ENCODE data around the gene LHFPL3.

The LHFPL3 gene

GRCh38 chr7:104843198-104843597 lies 514.8 kb downstream of the LHFPL3 start:
- DNase-seq (ENCODE audit: low read depth in 2 of 2): no peak

GRCh38 chr7:104845557-104845956 lies 517.2 kb downstream of the LHFPL3 start:
- no peak for DNase-seq (ENCODE audit: low read depth in 2 of 2)

GRCh38 chr7:104846731-104847130 lies 518.3 kb downstream of the LHFPL3 start:
- DNase-seq (ENCODE audit: low read depth in 2 of 2): no peak

DNA sequence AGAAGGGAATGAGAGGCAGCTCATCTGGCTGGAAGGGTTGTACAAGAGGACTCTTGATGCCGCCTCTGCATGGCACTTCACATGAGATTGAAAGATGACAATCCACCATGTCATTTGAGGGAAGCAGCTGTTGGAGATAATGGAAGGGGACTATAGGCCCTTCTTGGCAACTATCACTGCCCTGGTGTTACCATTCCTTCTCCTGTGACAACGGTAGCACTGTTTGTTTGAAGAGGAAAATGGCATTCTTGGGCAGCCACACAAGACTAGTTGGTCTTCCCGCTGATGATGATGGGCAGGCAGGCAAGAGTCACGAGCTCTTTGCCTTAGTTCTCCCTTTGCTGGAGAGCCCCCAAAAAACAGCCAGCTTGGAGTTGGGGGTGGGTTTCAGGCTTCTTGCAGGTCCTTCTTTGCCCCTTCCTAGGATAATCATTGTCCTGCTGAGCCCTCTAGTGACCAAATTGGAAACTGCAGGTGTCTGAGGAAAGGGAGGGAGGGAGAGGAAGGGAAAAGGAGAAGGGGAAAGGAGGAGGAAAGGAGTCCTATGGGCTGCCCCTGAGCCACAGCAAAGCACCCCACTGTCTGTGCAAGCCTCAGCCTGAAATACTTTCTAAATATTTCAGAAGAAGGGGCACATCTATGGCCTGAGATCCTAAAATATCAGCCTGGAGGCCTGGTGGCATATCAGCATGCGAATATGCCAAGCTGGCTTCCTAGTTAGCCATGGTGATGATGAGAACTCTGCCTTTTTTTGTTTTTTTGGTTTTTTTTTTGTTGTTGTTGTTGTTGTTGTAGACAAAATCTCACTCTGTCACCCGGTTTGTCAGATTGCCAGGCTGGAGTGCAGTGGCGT lies 520.0 kb downstream of the LHFPL3 start:
- DNase-seq (ENCODE audit: low read depth in 2 of 2): peak; percentile 32 to 42

DNA sequence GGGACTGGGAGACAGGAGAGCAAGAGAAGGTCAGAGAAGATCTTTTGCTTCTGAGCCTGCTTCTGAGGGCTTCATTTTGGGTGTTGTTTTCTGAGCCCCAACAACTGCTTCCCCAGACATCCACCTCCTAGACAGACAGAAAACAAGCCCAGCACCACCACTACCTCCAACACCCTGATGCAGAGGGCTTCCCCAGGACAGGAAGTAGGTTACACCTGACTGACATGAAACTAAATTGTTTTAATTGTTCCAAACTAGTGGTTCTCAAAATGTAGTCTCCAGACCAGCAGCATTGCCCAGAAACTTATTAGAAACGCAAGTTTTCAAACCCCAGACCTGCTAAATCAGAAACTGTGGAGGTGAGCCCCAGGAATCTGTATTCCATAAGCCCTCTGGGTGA lies 522.0 kb downstream of the LHFPL3 start:
- DNase-seq (ENCODE audit: low read depth in 2 of 2): no peak

- DNase-seq (ENCODE audit: low read depth in 2 of 2): no peak
Observed at GRCh38 chr7:104851268-104851667, 522.9 kb downstream of the LHFPL3 start.

GRCh38 chr7:104852386-104852785 lies 524.0 kb downstream of the LHFPL3 start:
- no peak for DNase-seq (ENCODE audit: low read depth in 2 of 2)

DNA sequence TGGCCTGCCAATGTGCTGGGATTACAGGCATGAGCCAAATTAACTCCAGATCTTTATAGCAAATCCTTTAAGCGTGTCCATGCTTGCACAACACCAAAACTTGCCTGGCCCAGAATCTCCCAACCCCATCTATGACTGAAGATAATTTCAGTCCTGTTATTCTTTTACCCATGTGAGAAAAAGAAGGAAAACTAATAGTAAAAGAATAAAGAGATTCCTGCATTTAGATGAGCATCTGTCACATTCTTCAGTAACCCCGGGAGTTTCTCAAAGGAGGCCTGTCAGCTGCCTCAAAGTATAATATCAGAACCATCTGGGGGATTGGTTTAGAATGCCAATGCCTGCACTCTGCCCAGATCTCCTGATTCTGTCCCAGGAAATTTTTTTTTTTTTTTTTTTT lies 527.5 kb downstream of the LHFPL3 start:
- no peak for DNase-seq (ENCODE audit: low read depth in 2 of 2)

DNA sequence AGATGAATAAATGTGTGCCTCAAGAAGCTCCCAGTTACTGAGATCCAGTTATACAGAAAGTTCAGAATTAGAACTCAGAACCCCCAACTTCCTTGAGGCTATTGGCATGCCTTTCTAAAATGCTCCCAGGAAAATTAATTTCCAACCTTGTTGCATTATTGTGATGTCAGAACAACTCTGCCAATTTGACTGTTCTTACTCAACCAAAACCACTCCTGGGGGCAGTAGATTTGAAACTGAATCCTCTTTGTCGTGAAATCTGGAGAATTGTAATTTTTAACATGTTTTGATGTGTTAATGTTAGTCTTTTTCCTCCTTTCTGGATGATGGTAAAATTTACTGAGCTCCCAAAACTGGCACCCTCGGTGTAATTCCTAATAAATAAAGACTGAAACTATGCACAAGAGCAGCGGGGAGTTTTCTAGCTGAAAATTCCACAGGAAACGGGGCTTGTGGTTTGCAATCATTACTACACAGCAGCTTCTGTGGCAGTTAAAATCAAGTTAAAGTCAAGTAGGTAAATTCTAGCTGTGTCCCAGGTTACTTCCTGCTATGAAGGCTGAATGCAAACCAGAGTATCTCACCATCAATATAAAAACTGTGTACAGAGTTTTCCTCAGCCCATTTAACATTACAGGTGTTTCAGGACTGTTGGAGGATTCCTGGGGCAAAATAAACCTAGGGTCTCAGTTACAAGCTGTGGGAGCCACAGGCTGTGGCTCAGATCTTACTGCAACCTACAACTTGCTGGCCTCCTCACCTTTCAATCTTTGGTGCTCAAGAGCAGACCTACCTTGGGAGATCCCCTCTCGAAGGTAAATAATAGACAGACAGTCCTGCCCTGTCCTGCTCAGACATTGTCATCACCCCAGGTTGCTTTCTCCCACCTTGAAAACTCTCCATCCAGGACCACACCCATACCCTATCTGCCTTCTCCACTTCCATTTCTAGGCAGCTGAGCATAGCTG lies 529.3 kb downstream of the LHFPL3 start:
- no peak for DNase-seq (ENCODE audit: low read depth in 2 of 2)

- no peak for DNase-seq (ENCODE audit: low read depth in 2 of 2)
Observed at GRCh38 chr7:104859754-104860426, 531.5 kb downstream of the LHFPL3 start.

GRCh38 chr7:104861729-104862390 lies 533.5 kb downstream of the LHFPL3 start:
- no peak for DNase-seq (ENCODE audit: low read depth in 2 of 2)

- no peak for DNase-seq (ENCODE audit: low read depth in 2 of 2)
Observed at GRCh38 chr7:104862719-104863118, 534.3 kb downstream of the LHFPL3 start.

- DNase-seq (ENCODE audit: low read depth in 2 of 2): no peak
Observed at GRCh38 chr7:104873401-104873800, 545.0 kb downstream of the LHFPL3 start.

GRCh38 chr7:104878577-104878976 lies 550.2 kb downstream of the LHFPL3 start:
- no peak for DNase-seq (ENCODE audit: low read depth in 2 of 2)

DNA sequence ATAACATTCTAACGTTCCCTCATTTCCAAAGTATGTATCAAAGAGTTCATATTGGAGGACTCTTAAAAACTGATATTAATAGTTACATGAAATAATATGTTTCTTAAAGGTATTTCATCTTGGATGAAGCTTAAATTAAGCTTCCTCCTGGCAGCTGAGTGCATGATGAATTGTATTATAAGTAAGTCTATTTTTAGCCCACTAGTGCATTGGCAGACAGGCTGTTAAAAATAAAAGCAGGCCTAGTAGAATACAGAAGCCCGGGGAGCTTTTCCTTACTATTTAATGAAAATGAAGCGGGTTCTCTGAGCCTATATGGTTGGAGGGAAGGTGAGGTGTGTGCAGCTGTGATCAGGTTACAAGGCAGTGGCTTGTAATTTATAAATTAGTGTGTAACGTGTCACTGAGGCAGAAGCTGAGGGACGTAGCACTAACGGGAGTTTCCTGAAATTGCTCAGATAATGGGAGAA lies 554.9 kb downstream of the LHFPL3 start:
- DNase-seq (ENCODE audit: low read depth in 2 of 2): no peak

GRCh38 chr7:104883718-104884452 lies 555.5 kb downstream of the LHFPL3 start:
- peak; percentile 75 for DNase-seq (ENCODE audit: low read depth in 2 of 2)

- DNase-seq (ENCODE audit: low read depth in 2 of 2): no peak
Observed at GRCh38 chr7:104886651-104887050, 558.2 kb downstream of the LHFPL3 start.

DNA sequence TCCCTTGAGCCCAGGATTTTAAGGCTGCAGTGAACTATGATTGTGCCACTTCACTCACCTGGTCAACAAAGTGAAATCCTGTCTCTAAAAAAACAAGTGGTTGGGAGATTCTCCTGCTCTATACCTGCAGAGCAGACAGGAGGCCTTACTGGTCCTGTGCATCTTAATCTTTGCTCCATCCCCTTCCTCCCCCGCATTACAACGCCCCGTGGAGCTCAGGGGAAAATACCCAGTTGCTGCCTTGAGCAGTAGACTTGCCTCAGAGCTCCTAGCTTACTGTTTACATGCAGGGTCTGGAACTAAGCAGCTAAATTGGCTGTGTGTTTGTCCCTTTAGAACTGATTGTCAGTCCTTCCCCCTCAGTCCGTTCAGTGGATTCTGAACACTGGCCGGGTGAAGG lies 561.8 kb downstream of the LHFPL3 start:
- DNase-seq (ENCODE audit: low read depth in 2 of 2): no peak

DNA sequence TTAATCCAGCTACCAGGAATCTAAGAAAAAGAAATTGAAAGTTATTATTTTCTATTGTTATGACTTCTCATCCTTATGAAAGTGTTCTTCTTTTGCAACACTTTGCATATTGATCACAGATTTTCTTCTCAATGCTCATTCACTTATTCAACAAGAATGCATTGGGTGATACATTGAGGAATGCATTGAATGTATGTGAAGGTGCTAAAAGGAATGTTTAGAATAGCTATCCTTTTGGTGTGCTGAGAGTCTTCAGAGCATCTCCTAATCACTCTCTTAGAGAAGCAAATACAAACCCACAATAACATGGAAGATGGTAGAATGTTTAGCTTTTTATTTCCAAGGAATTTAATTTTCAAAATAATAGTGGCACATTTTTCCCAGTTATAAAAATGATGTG lies 563.5 kb downstream of the LHFPL3 start:
- DNase-seq (ENCODE audit: low read depth in 2 of 2): no peak

- no peak for DNase-seq (ENCODE audit: low read depth in 2 of 2)
Observed at GRCh38 chr7:104894314-104894713, 565.9 kb downstream of the LHFPL3 start.
